Fibroblast of the conjunctiva (primary cell): ENCODE measurements around the gene CCT8.
"Not testable (repeated sequence)": the region's sequence is repeated elsewhere in the genome, so short reads cannot be mapped to it uniquely, and the experiment has no call there.

Experiments used
- DNase-seq: peaks from one replicate; pipeline ENCODE4 v3.0.0-alpha.2; 2010; ENCODE audit warnings: low read depth

CCT8 gene

DNA sequence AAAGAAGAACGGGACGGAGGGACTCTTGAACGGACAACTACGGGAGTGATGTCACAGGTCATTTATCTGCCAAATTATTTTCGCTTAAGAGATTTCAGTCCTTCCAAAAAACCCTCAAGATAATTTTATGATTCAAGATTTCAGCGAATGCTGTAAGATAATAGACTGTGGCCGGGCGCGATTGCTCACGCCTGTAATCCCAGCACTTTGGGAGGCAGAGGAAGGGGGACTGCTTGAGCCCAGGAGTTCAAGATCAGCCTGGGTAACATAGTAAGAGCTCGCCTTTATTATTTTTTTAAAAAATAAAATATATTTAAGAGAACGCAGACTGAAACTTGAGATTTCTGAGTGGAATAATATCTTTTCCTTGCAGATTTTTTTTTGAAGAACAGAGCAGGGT lies 54.9 kb downstream of the CCT8 start:
- DNase-seq, result no peak

- DNase-seq, result no peak
Observed at GRCh38 chr21:29017639-29018237, 55.7 kb downstream of the CCT8 start.

GRCh38 chr21:29011236-29011635 lies 62.2 kb downstream of the CCT8 start:
- DNase-seq, result not testable (repeated sequence)

DNA sequence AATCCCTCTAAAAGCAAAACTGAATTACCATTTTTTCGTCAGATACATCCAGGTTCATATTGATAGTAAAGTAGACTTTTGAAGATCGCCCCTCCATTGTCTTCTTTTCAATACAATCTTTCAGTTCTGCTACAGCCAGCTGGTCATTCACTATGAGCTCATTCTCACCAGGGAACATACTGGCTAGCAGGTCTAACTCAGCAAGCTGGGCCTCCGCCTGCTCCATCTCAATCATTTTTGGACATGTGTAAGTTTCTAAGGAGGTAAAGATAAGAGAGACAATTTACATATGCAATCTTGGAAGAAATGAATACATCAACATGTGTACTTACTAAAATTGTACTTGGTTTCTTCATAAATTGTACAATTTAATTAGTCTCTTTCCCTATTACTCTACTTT lies 65.1 kb downstream of the CCT8 start:
- DNase-seq, result no peak

DNA sequence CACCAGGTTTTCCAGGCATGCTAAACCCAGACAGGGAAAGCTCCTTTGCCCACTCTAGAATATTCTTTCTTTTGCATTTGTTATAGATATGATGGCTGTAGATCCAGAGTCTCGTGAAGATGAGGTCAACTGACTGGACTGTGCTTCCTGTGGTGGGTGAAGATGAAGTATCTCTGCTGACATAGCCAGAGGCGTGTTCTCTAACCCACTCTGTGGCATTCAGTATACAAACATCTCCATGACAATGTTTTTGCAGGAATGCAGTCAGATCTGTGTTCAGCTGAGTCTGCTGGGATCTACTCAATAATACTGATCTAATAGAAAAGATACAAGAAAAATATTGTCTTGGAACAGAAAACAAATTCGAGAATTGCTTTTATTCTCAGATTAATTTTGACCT lies 65.6 kb downstream of the CCT8 start:
- DNase-seq, result no peak

GRCh38 chr21:29007135-29007534 lies 66.3 kb downstream of the CCT8 start:
- DNase-seq, result no peak
